ENCODE results near the gene OMG.

- TF ChIP-seq CTCF (IDR thresholded peaks at IDR 0.05; ENCODE audit: borderline replicate concordance, extremely low read depth, low read length, poor library complexity, severe bottlenecking) (no peak), EZH2 (IDR thresholded peaks at IDR 0.05; ENCODE audit: borderline replicate concordance, low read depth, low read length, severe bottlenecking) (no peak)
Observed at GRCh38 chr17:31254654-31255053, 42.4 kb downstream of the OMG start.

Data from DND-41 (cell line).